H1 (cell line): ENCODE measurements around the gene CREBBP. TPM values are rescaled to one million over a fixed set of nuclear protein-coding genes. Genes with fewer than 3 reads are reported as not detected.

Experiments used
- CTCF ChIA-PET: fragments of 300-600 bp; sonication (Branson Sonifier 250); formaldehyde crosslinking; loops from one replicate; lab custom pipeline; 2021; ENCODE audit not compliant: partially characterized antibody; lab: Charles Lee
- POLR2A ChIA-PET: fragments of 300-600 bp; sonication (Branson Sonifier 250); formaldehyde crosslinking; loops from one replicate; lab custom pipeline; 2021; ENCODE audit warnings: inconsistent platforms; ENCODE audit not compliant: partially characterized antibody; lab: Charles Lee
- DNase-seq, 2 experiments: peaks; one replicate each; pipeline versions ENCODE4 v3.0.0 to v3.0.0-alpha.2; 2010 to 2022; ENCODE audit warnings: low spot score in 2 of 2, low read depth in 1 of 2, mixed read lengths in 1 of 2
- FAIRE-seq: peaks from 2 replicates; lab custom pipeline; 2011; peaks lifted over from hg19 to GRCh38; lab: Jason Lieb, UNC
- H2AFZ ChIP-seq: 2 replicates; pipeline ENCODE4 v1.8.1; 2012; ENCODE audit warnings: low read length, inconsistent platforms
- H2AK5ac ChIP-seq: 2 replicates; pipeline ENCODE4 v1.6.1; 2013; ENCODE audit warnings: low read depth, low read length
- H2BK120ac ChIP-seq: replicated peaks from 2 replicates; pipeline ENCODE3; 2013; ENCODE audit warnings: low read depth, low read length, inconsistent platforms
- H2BK12ac ChIP-seq: 2 replicates; pipeline ENCODE4 v1.6.1; 2013; ENCODE audit warnings: low read depth, low read length
- H2BK15ac ChIP-seq: 2 replicates; pipeline ENCODE4 v1.6.1; 2013; ENCODE audit warnings: low read length
- H2BK20ac ChIP-seq: 2 replicates; pipeline ENCODE4 v1.6.1; 2013; ENCODE audit warnings: low read length
- H2BK5ac ChIP-seq: 2 replicates; pipeline ENCODE4 v1.6.1; 2013; ENCODE audit warnings: low read depth, low read length
- H3K14ac ChIP-seq: 2 replicates; pipeline ENCODE4 v1.6.1; 2013; ENCODE audit warnings: inconsistent platforms; ENCODE audit not compliant: insufficient read length
- H3K18ac ChIP-seq: 2 replicates; pipeline ENCODE4 v1.6.1; 2013; ENCODE audit warnings: low read length; ENCODE audit errors: extremely low read depth
- H3K23ac ChIP-seq: 2 replicates; pipeline ENCODE4 v1.6.1; 2013; ENCODE audit warnings: inconsistent platforms; ENCODE audit not compliant: insufficient read length
- H3K23me2 ChIP-seq: 2 replicates; pipeline ENCODE4 v1.6.1; 2013; ENCODE audit warnings: low read depth, low read length
- H3K27ac ChIP-seq: 2 replicates; pipeline ENCODE4 v1.6.1; 2011; ENCODE audit warnings: low read depth, low read length, inconsistent platforms
- H3K27me3 ChIP-seq, 4 experiments: replicated peaks in 1 of 4; 1 replicate in 1 of 4; 2 replicates in 3 of 4; pipeline versions ENCODE4 v1.6.1 to v1.8.1; 2011 to 2013; ENCODE audit warnings: low read length in 3 of 4, mild to moderate bottlenecking in 3 of 4, inconsistent platforms in 2 of 4, mixed read lengths in 2 of 4, moderate library complexity in 1 of 4; ENCODE audit not compliant: control insufficient read depth in 3 of 4, insufficient read depth in 3 of 4; ENCODE audit errors: extremely low read depth in 1 of 4
- H3K36me3 ChIP-seq, 4 experiments: 2 replicates each; pipeline versions ENCODE4 v1.6.1 to v1.8.1; 2011 to 2013; ENCODE audit warnings: mild to moderate bottlenecking in 4 of 4, low read length in 3 of 4, moderate library complexity in 2 of 4, control low read depth in 1 of 4, inconsistent platforms in 1 of 4; ENCODE audit not compliant: insufficient read depth in 4 of 4, control insufficient read depth in 2 of 4
- H3K4ac ChIP-seq: replicated peaks from 2 replicates; pipeline ENCODE3; 2013; ENCODE audit warnings: low read length, low read depth, mixed read lengths, inconsistent platforms; ENCODE audit not compliant: insufficient read length
- H3K4me1 ChIP-seq, 4 experiments: replicated peaks in 1 of 4; 1 replicate in 1 of 4; 2 replicates in 3 of 4; pipeline versions ENCODE4 v1.6.1 to v1.8.1; 2011 to 2013; ENCODE audit warnings: low read length in 3 of 4, inconsistent platforms in 2 of 4, mixed read lengths in 1 of 4; ENCODE audit not compliant: insufficient read depth in 4 of 4, control insufficient read depth in 3 of 4
- H3K4me2 ChIP-seq, 2 experiments: 2 replicates each; pipeline versions ENCODE4 v1.6.1 to v1.8.1; 2011 to 2013; ENCODE audit warnings: low read depth in 2 of 2, low read length in 2 of 2, control low read depth in 1 of 2, inconsistent platforms in 1 of 2, mild to moderate bottlenecking in 1 of 2; ENCODE audit not compliant: insufficient read depth in 1 of 2
- H3K4me3 ChIP-seq, 4 experiments: fragments of 200-600, 300-600 bp in 1 of 4; sonication (generic), shearing (Covaris generic), sonication (Bioruptor Twin) in 1 of 4; 2 replicates each; pipeline versions ENCODE4 v1.5.1 to v1.8.1; 2011 to 2016; ENCODE audit warnings: low read length in 4 of 4, low read depth in 3 of 4, control low read depth in 2 of 4, inconsistent platforms in 2 of 4, mild to moderate bottlenecking in 2 of 4, mixed read lengths in 1 of 4, moderate library complexity in 1 of 4; ENCODE audit not compliant: insufficient read depth in 2 of 4; ENCODE audit errors: extremely low read depth in 1 of 4
- H3K56ac ChIP-seq: replicated peaks from 2 replicates; pipeline ENCODE3; 2013; ENCODE audit warnings: low read depth, mild to moderate bottlenecking, mixed read lengths, low read length, inconsistent platforms; ENCODE audit not compliant: insufficient read length
- H3K79me1 ChIP-seq: 2 replicates; pipeline ENCODE4 v1.6.1; 2013; ENCODE audit warnings: low read depth, low read length, control low read depth
- H3K79me2 ChIP-seq, 2 experiments: 2 replicates each; pipeline versions ENCODE4 v1.6.1 to v1.8.1; 2012 to 2013; ENCODE audit warnings: low read length in 2 of 2, mild to moderate bottlenecking in 2 of 2, inconsistent platforms in 1 of 2; ENCODE audit not compliant: insufficient read depth in 2 of 2, control insufficient read depth in 1 of 2
- H3K9ac ChIP-seq, 4 experiments: replicated peaks in 1 of 4; 1 replicate in 1 of 4; 2 replicates in 3 of 4; pipeline versions ENCODE4 v1.6.1 to v1.8.1; 2011 to 2013; ENCODE audit warnings: low read depth in 3 of 4, low read length in 3 of 4, control low read depth in 2 of 4, mild to moderate bottlenecking in 2 of 4, moderate library complexity in 2 of 4, inconsistent platforms in 1 of 4; ENCODE audit errors: extremely low read depth in 1 of 4
- H3K9me3 ChIP-seq, 2 experiments: 2 replicates each; pipeline versions ENCODE4 v1.6.1 to v1.8.1; 2012 to 2013; ENCODE audit warnings: mild to moderate bottlenecking in 2 of 2, moderate library complexity in 2 of 2, control low read depth in 1 of 2, inconsistent platforms in 1 of 2, low read depth in 1 of 2, low read length in 1 of 2, mixed read lengths in 1 of 2; ENCODE audit not compliant: insufficient read depth in 2 of 2
- H4K20me1 ChIP-seq, 2 experiments: replicated peaks in 1 of 2; 2 replicates each; pipeline versions ENCODE3 to v1.8.1; 2011 to 2013; ENCODE audit warnings: inconsistent platforms in 2 of 2, low read length in 2 of 2, mild to moderate bottlenecking in 1 of 2; ENCODE audit not compliant: insufficient read depth in 2 of 2, control insufficient read depth in 1 of 2
- H4K5ac ChIP-seq: 2 replicates; pipeline ENCODE4 v1.6.1; 2013; ENCODE audit warnings: low read length, low read depth, mixed read lengths, inconsistent platforms; ENCODE audit not compliant: insufficient read length
- H4K8ac ChIP-seq: 2 replicates; pipeline ENCODE4 v1.8.0; 2013; ENCODE audit warnings: mild to moderate bottlenecking, moderate library complexity, low read length, inconsistent platforms; ENCODE audit not compliant: insufficient read depth; ENCODE audit errors: extremely low read depth
- H4K91ac ChIP-seq: replicated peaks from 2 replicates; pipeline ENCODE3; 2013; ENCODE audit warnings: low read length, mixed read lengths, inconsistent platforms; ENCODE audit not compliant: insufficient read length
- BRCA1 ChIP-seq: IDR thresholded peaks from 2 replicates; pipeline ENCODE4 v1.6.1; 2012; ENCODE audit warnings: low read depth, low read length, improper control_type of control experiment
- CBX5 ChIP-seq: fragments of 300-800, 300-1000 bp; sonication (generic); IDR thresholded peaks from 2 replicates; pipeline ENCODE4 v1.7.1; 2016; ENCODE audit warnings: antibody characterized with exemption, low read length, low read depth
- CHD1 ChIP-seq: IDR thresholded peaks from 2 replicates; pipeline ENCODE4 v1.6.1; 2012; ENCODE audit warnings: low read depth, low read length, improper control_type of control experiment
- NANOG ChIP-seq: IDR thresholded peaks from 2 replicates; pipeline ENCODE4 v1.6.1; 2011; ENCODE audit warnings: low read length, low read depth, mild to moderate bottlenecking, inconsistent platforms; ENCODE audit not compliant: insufficient read depth, poor library complexity, severe bottlenecking
- RBBP5 ChIP-seq: IDR thresholded peaks from 2 replicates; pipeline ENCODE4 v1.7.1; 2012; ENCODE audit warnings: low read depth, mild to moderate bottlenecking, inconsistent platforms, low read length, moderate library complexity, borderline replicate concordance
- SAP30 ChIP-seq: fragments of 300-600 bp; sonication (generic); IDR thresholded peaks from 2 replicates; pipeline ENCODE4 v1.7.1; 2012; ENCODE audit warnings: low read length, moderate library complexity, mild to moderate bottlenecking, inconsistent platforms; ENCODE audit not compliant: insufficient read depth, insufficient replicate concordance
- TBP ChIP-seq: IDR thresholded peaks from 2 replicates; pipeline ENCODE4 v1.6.1; 2011; ENCODE audit warnings: low read depth, low read length, improper control_type of control experiment
- WGBS, 2 experiments: shearing (Covaris generic) in 1 of 2; methylation state at CpG; one replicate each; pipeline versions ENCODE4 v1.1.6 to v1.1.7; 2013 to 2015; ENCODE audit warnings: low lambda C conversion rate in 2 of 2, mixed read lengths in 2 of 2, inconsistent platforms in 1 of 2, low coverage in 1 of 2, missing lambda C conversion rate in 1 of 2; ENCODE audit not compliant: insufficient replicate concordance in 2 of 2, insufficient coverage in 1 of 2, insufficient read length in 1 of 2; ENCODE audit errors: extremely low coverage in 1 of 2, missing lambda C conversion rate in 1 of 2; 5-methylcytosine and 5-hydroxymethylcytosine counted together
- polyA plus RNA-seq, 7 experiments: library from polyadenylated mRNA; depleted of rRNA in 3 of 7; stranded (reverse) in 5 of 7; unstranded in 2 of 7; fragments of >200 nt in 5 of 7; fragments of 200-250 nt in 2 of 7; gene quantifications; 1 replicate in 5 of 7; 2 replicates in 1 of 7; 4 replicates in 1 of 7; pipeline versions ENCODE4 v1.2.1 to v1.2.3, GENCODE V29; 2011 to 2013; ENCODE audit warnings: missing spikeins in 2 of 7, mixed read lengths in 2 of 7
- total RNA-seq: library from RNA; stranded (reverse); fragmentation: NEBNext Ultra II Directional; extraction: Animal tissue kit (Norgen Biotek cat#: 25700); gene quantifications from 2 replicates; pipeline ENCODE4 v1.2.1, GENCODE V29; 2021

CREBBP gene
- total and polyA plus RNA-seq, 2 of the 8 experiments (the other 6 are each of a cell fraction or from before 2014, with no cell fraction given), result 10.0 to 60.1 TPM

GRCh38 chr16:3738541-3738940 lies 142.0 kb downstream of the CREBBP start:
- WGBS, 2 experiments, result 96% methylated on average over 8 of the region's 8 CpGs; no CpG with 5 or more reads in 1 of the 2 experiments
- ChIA-PET POLR2A (no interaction called here), CTCF (interaction anchor here (1.1 to 1.3 kb wide), 2 partner anchors 42 to 48 kb away, joined by 3 read pairs; no protein-coding TSS in a partner anchor)

More at GRCh38 chr16:3738541-3738940, 142.0 kb downstream of the CREBBP start:
- H3K27ac ChIP-seq, result no peak overlapping the region
- no peak overlapping the region for H3K23ac ChIP-seq
- no peaks in the 10 kb centered on the region; the same call in 1 of the 2 replicates for H3K79me1 ChIP-seq
- peaks cover 23 to 62% (median 48%) of the 10 kb centered on the region in 4 experiments for H3K36me3 ChIP-seq
- H4K5ac ChIP-seq, result no peak overlapping the region
- H3K18ac ChIP-seq, result no peak overlapping the region
- H2AFZ ChIP-seq, result no peak overlapping the region
- H3K56ac ChIP-seq, result no peak overlapping the region
- H2AK5ac ChIP-seq, result no peak overlapping the region
- H3K9me3 ChIP-seq, result no peaks in the 10 kb centered on the region
- TF ChIP-seq CHD1 (no peak), BRCA1 (no peak), RBBP5 (no peak), SAP30 (no peak), TBP (no peak), CBX5 (no peak), NANOG (no peak)
- H3K4me2 ChIP-seq, result no peak overlapping the region
- no peaks in the 10 kb centered on the region for H3K27me3 ChIP-seq
- no peak overlapping the region for H2BK15ac ChIP-seq
- FAIRE-seq (no peak), DNase-seq (no peak)
- no peak overlapping the region for H4K8ac ChIP-seq
- H4K20me1 ChIP-seq, result peaks cover 0 to 1% of the 10 kb centered on the region in 2 experiments
- H2BK12ac ChIP-seq, result no peak overlapping the region
- no peak overlapping the region for H2BK120ac ChIP-seq
- H3K23me2 ChIP-seq, result no peaks in the 10 kb centered on the region
- H3K4me3 ChIP-seq, result no peak overlapping the region
- H3K14ac ChIP-seq, result no peak overlapping the region
- no peak overlapping the region for H2BK5ac ChIP-seq
- H4K91ac ChIP-seq, result no peak overlapping the region
- no peak overlapping the region for H3K9ac ChIP-seq
- H3K4me1 ChIP-seq, result no peaks in the 10 kb centered on the region; a peak in 1 of 7 replicates
- H3K79me2 ChIP-seq, result no peaks in the 10 kb centered on the region
- no peak overlapping the region for H3K4ac ChIP-seq
- H2BK20ac ChIP-seq, result no peak overlapping the region
